ENCODE measurements around the gene MOGAT2. TPM values are rescaled to one million over a fixed set of nuclear protein-coding genes. Genes with fewer than 3 reads are reported as not detected.
A peak's percentile ranks its signal among the peaks of the same experiment; 100 is the strongest.

The MOGAT2 gene
- total RNA-seq, 2 donors from 2014 or later: not detected

- Mint-ChIP-seq H3K9me3 (no peaks in the 10 kb centered on the region), H3K36me3 (no peaks in the 10 kb centered on the region), H3K27ac (no peak overlapping the region)
- no peak for ATAC-seq
- no peak for DNase-seq (ENCODE audit: low spot score in 2 of 2)
These were observed 3.4 kb upstream of the MOGAT2 start for GRCh38 chr11:75714211-75714610.

DNA sequence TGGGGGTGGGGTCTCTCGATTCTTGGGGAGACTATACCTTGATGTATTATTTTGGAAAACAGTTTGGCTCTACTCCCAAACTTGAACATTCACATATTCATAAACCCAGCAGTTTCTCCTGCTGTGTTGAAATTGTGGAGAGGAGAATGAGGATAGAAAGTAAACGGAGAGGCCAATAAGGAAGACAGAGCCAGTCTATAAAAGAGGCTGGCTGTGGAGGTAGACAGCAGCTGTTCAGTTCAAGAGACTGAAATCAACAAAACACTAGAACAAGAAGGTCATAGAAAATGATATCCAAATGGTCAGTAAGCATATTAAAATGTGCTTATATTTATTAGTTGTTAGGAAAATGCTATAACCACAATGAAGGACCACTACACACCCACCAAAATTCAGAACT lies 1.9 kb upstream of the MOGAT2 start:
- no peaks in the 10 kb centered on the region for H3K36me3 Mint-ChIP-seq
- ATAC-seq (no peak), DNase-seq (ENCODE audit: low spot score in 2 of 2) (no peak)
- H3K27ac Mint-ChIP-seq: no peak overlapping the region
- no peaks in the 10 kb centered on the region for H3K9me3 Mint-ChIP-seq

- Mint-ChIP-seq H3K36me3 (no peaks in the 10 kb centered on the region), H3K9me3 (no peaks in the 10 kb centered on the region), H3K27ac (no peak overlapping the region)
- no peak for ATAC-seq
- no peak for DNase-seq (ENCODE audit: low spot score in 2 of 2)
These were observed 979 bp upstream of the MOGAT2 start for GRCh38 chr11:75716659-75717058.

- ATAC-seq (no peak), DNase-seq (ENCODE audit: low spot score in 2 of 2) (no peak)
- H3K27ac Mint-ChIP-seq: peak overlapping the region in 1 of 2 donors; percentile 73
- H3K36me3 Mint-ChIP-seq: no peaks in the 10 kb centered on the region
- H3K9me3 Mint-ChIP-seq: no peaks in the 10 kb centered on the region
These were observed 1.0 kb downstream of the MOGAT2 start for GRCh38 chr11:75718419-75719339.

DNA sequence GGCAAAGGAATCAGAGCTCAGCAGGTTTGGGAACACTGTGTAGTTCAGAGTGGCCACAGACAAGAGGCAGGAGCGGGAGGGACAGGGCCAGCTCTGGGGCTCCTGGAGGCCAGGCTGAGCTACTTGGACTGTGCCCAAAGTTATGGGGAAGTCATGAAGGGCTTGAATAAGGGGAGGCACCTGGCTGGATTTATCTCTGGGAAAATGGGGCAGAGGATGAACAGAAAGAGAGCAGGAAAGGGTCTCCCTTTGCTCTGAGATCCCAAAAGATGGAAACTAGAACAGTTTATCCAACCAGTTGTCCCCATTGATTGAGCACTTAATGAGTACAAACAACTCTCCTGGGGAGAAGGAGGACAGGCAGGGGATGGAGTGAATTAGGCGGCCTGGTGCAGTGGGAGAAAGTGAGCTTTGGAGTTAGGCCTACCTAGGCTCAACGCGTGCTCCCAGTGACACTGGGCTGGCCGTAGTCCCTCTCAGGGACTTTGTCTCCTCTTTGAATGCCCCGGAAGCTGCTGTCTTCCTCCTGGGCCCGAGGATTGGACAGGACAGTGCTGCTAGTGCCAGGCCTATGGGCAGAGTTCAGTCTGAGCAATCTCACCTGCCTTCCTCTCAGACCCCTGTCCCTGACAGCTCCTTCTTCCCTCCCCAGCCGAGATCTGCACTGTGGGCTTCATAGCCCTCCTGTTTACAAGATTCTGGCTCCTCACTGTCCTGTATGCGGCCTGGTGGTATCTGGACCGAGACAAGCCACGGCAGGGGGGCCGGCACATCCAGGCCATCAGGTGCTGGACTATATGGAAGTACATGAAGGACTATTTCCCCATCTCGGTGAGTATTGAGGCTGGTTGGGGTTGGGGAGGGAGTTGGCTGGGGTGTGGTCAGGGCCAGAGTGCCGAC lies 2.0 kb downstream of the MOGAT2 start:
- H3K36me3 Mint-ChIP-seq: no peaks in the 10 kb centered on the region
- H3K27ac Mint-ChIP-seq: peak overlapping the region in 1 of 2 donors; percentile 73
- ATAC-seq: no peak
- H3K9me3 Mint-ChIP-seq: no peaks in the 10 kb centered on the region
- no peak for DNase-seq (ENCODE audit: low spot score in 2 of 2)

DNA sequence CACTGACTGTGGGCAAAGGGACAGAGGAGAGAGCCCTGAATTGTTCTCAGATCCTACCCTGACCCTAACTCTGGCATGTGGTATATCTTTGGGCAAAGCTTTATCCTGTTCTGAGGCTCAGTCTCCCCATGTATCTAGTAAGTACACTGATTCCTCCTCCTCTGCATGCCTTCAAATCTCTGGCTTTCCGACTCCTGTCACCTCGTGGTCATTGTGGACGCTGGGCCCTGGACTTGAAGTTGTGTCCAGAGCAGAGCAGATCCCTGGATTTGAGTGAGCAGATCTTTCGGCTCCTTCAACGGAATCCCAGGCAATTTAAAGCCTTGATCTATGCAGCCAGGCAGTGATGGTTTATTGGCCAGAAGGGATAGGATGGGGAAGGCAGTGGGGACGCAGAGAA lies 3.0 kb downstream of the MOGAT2 start:
- no peak for ATAC-seq

DNA sequence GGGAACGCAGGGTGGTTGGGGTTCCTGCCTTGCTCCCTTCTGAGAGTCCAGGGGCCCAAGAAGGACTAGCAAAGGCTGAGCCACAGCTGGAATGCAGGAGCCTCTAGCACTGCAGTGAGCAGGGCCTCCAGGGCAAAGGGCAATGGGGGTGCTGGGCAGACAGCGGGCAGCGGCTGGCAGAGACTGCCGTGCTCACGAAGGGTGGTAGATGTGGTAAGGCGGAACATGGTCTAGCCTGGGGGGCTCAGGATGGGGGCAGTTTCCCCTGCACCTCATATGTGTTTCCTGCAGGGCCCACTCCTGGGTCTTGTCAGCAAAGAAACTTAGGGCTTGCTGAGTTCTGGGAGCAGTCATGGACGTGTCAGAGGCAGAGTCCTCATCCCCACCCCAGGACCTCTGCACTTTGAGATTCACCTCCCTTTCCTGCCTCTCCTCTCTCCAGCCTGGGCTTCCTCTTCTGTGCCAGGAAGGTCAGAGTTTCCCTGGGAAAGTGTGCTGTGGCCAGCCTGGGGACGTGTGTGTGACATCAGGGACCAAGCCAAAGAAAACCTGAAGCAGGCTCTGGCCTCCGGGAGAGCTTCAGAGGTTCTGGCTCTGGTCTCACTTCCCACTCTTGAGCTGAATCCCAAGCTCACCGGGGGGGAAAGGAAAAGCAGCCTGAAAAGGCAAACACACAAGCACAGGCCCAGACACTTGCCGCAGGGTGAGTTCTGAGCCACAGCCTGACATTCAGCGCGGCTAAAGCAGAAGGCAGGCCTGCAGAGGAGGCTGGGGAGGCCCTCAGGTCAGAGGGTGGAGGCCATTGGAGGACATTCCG lies 4.4 kb downstream of the MOGAT2 start:
- Mint-ChIP-seq H3K27ac (no peak overlapping the region), H3K36me3 (no peaks in the 10 kb centered on the region)

More for the DNA sequence above, 3.0 kb downstream of the MOGAT2 start:
- Mint-ChIP-seq H3K27ac (no peak overlapping the region), H3K9me3 (no peaks in the 10 kb centered on the region), H3K36me3 (no peaks in the 10 kb centered on the region)
- no peak for DNase-seq (ENCODE audit: low spot score in 2 of 2)

DNA sequence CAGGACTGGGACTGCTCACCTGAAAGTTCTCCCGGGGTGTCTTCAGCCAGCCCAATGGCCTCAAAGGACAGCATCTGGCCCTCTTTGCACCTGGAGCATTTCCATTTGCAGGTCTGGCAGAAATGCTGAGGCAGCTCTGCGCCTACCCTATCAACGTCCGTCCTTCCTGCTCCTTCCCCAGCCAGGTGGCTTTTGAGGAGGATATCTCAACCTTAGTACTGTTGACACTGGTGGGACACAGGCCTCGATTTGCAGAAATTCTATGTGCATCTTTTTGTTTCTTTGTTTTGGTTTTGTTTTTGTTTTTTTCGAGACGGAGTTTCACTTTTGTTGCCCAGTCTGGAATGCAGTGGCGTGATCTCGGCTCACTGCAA lies 5.0 kb downstream of the MOGAT2 start:
- Mint-ChIP-seq H3K27ac (no peak overlapping the region), H3K9me3 (no peaks in the 10 kb centered on the region), H3K36me3 (no peaks in the 10 kb centered on the region)
- DNase-seq (ENCODE audit: low spot score in 2 of 2) (no peak), ATAC-seq (no peak)

More for the DNA sequence above, 4.4 kb downstream of the MOGAT2 start:
- no peak for ATAC-seq
- no peak for DNase-seq (ENCODE audit: low spot score in 2 of 2)
- no peaks in the 10 kb centered on the region for H3K9me3 Mint-ChIP-seq

- DNase-seq (ENCODE audit: low spot score in 2 of 2): no peak
- H3K9me3 Mint-ChIP-seq: no peaks in the 10 kb centered on the region
- no peak overlapping the region for H3K27ac Mint-ChIP-seq
- ATAC-seq: no peak
- H3K36me3 Mint-ChIP-seq: no peaks in the 10 kb centered on the region
These were observed 8.1 kb downstream of the MOGAT2 start for GRCh38 chr11:75725547-75726320.

GRCh38 chr11:75728992-75729391 lies 11.4 kb downstream of the MOGAT2 start:
- H3K36me3 Mint-ChIP-seq: no peaks in the 10 kb centered on the region
- DNase-seq (ENCODE audit: low spot score in 2 of 2) (no peak), ATAC-seq (no peak)
- H3K27ac Mint-ChIP-seq: no peak overlapping the region
- no peaks in the 10 kb centered on the region for H3K9me3 Mint-ChIP-seq

- Mint-ChIP-seq H3K9me3 (no peaks in the 10 kb centered on the region), H3K36me3 (no peaks in the 10 kb centered on the region), H3K27ac (no peak overlapping the region)
- DNase-seq (ENCODE audit: low spot score in 2 of 2) (no peak), ATAC-seq (no peak)
These were observed 13.5 kb downstream of the MOGAT2 start for GRCh38 chr11:75731095-75731494.

GRCh38 chr11:75733071-75733430 lies 15.4 kb downstream of the MOGAT2 start:
- no peak for DNase-seq (ENCODE audit: low spot score in 2 of 2)
- ATAC-seq: no peak
- Mint-ChIP-seq H3K36me3 (no peaks in the 10 kb centered on the region), H3K9me3 (no peaks in the 10 kb centered on the region), H3K27ac (no peak overlapping the region)

DNA sequence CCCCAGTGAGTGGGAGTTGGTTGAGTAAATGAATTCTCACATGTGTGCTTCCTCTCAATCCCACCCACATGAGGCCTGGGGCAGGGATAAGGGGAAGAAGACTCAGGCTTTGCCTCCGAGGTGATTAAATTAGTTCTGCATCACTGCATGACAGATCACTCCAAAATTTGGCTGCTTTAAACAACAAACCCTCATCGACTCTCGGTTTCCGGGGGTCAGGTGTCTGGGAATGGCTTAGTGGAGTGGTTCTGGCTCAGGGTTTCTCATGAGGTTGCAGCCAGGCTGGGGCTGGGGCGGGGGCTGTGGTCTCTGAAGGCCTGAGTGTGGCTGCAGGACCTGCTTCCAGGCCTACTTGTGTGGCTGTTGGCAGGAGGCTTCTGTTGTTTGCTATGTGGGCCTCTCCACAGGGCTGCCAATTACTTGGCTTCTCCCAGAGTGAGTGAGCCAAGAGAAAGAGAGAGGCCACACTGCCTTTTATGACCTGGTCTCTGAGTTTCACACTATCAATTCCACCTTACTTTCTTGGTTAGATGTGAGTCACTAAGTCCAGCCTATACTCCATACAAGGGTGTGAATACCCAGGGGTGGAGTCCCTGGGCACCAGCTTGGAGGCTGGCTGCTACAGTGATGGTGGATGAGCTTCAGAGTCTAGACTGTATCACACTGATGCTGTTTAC lies 15.9 kb downstream of the MOGAT2 start:
- no peak for DNase-seq (ENCODE audit: low spot score in 2 of 2)
- Mint-ChIP-seq H3K36me3 (no peaks in the 10 kb centered on the region), H3K9me3 (no peaks in the 10 kb centered on the region), H3K27ac (no peak overlapping the region)
- peak; percentile 92 to 95 for ATAC-seq

- H3K27ac Mint-ChIP-seq: no peak overlapping the region
- DNase-seq (ENCODE audit: low spot score in 2 of 2): no peak
- no peak for ATAC-seq
- H3K9me3 Mint-ChIP-seq: no peaks in the 10 kb centered on the region
- no peaks in the 10 kb centered on the region for H3K36me3 Mint-ChIP-seq
These were observed 17.0 kb downstream of the MOGAT2 start for GRCh38 chr11:75734491-75735180.

- Mint-ChIP-seq H3K36me3 (no peaks in the 10 kb centered on the region), H3K27ac (no peak overlapping the region), H3K9me3 (no peaks in the 10 kb centered on the region)
- DNase-seq (ENCODE audit: low spot score in 2 of 2) (no peak), ATAC-seq (no peak)
These were observed 17.7 kb downstream of the MOGAT2 start for GRCh38 chr11:75735181-75735845.

Data from activated naive CD4-positive, alpha-beta T cell treated with anti-CD3 and anti-CD28 coated beads, Interleukin-2, amount 50 U/mL, for 72 hours (primary cell).